C4-2B (cell line): ENCODE results near the gene ADAM10.

ENCODE experiments used
- H3K27ac ChIP-seq: fragments of 450-650 bp; 2 replicates; pipeline ENCODE4 v1.5.1; 2017
- ZFX ChIP-seq: fragments of 450-650 bp; IDR thresholded peaks from 2 replicates; pipeline ENCODE4 v1.6.1; 2017
- TF ChIP-seq, protein P1 (sequence below): fragments of 450-650 bp; conservative IDR thresholded peaks from 2 replicates; pipeline ENCODE4 v1.5.1; 2017; ENCODE audit warnings: mild to moderate bottlenecking

Gene ADAM10

DNA sequence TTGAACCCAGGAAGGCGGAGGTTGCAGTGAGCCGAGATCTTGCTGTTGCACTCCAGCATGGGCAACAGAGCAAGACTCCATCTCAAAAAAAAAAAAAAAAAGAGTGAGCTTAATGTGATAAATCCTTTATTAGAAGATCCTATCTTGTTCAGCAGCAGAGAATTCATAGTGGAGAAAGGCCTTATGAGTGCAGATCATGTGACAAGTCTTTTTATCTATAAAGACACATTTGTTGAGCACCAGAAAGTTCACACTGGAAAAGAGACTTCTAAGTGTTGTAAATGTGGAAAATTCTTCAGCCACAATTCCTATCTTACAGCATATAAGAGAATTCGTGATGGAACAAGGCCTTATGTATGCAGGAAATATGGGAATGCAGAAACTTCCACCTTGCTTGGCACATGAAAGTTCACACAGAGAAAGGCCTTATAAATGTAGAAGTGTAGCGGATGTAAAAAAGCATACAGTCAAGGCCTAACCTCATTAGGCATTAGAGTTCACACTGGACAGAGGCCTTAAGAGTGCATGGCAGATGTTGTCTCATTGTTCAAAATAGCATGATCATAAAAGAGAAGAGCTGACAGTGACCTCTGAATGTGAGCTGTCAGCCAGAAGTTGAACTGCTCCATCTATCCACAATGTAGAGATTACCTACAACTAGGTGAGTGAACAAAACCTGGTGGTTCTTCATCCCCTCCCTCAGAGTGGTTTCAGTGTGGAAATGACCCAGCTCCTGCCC is 16.7 kb downstream of the ADAM10 start:
- no peak overlapping the region for H3K27ac ChIP-seq
- no peak for TF ChIP-seq ZFX
- TF ChIP-seq, protein P1, sequence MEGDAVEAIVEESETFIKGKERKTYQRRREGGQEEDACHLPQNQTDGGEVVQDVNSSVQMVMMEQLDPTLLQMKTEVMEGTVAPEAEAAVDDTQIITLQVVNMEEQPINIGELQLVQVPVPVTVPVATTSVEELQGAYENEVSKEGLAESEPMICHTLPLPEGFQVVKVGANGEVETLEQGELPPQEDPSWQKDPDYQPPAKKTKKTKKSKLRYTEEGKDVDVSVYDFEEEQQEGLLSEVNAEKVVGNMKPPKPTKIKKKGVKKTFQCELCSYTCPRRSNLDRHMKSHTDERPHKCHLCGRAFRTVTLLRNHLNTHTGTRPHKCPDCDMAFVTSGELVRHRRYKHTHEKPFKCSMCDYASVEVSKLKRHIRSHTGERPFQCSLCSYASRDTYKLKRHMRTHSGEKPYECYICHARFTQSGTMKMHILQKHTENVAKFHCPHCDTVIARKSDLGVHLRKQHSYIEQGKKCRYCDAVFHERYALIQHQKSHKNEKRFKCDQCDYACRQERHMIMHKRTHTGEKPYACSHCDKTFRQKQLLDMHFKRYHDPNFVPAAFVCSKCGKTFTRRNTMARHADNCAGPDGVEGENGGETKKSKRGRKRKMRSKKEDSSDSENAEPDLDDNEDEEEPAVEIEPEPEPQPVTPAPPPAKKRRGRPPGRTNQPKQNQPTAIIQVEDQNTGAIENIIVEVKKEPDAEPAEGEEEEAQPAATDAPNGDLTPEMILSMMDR = no peak

DNA sequence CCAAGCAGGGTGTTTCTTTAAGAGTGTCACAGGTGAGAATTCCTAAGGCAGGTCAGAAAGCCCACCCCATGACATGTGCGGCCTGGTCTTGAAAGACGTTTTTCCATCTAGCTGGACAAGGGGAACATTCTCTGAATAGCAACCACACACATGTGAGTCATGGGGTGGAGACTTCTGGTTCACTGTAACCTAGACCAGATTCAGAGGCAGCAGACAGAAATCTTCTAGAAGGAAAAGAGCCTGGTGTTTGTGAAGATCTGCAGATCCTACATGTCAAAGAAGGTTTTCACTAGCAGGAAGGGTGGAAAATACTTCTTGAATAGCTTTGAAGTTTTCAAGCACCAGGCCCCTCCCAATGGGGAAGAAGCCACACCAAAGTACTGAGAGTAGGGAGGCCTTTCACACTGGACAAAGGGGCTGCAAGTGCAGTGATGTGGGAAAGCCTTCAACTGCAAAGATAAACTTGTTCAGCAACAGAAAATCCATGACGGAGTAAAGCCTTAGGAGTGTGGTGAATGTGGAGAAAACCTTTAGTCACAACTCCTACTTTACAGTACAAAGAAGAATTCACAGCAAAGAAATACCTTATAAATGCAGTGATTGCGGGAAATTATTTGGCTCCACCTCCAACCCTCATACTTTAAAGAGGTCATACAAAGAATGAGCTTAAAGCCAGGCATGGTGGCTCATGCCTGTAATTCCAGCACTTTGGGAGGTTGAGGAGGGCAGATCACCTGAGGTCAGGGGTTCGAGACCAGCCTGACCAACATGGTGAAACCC is 17.6 kb downstream of the ADAM10 start:
- H3K27ac ChIP-seq = no peak overlapping the region

DNA sequence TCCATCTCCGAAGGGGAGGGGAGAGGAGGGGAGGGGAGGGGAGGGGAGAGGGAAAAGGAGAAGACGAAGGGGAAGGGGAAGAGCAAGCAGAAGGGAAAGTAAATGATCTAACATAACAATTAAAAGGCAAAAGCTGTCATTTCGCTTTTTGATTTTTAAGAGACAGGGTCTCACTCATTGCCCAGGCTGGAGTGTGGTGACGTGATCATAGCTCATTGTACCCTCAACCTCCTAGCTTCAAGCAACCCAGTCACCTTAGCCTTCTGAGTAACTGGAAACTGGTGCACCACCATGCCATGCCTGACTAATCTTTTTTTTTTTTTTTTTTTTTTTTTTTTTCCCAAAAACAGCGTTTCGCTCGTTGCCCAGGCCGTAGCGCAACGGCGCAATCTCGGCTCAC is 22.6 kb downstream of the ADAM10 start:
- no peak overlapping the region for H3K27ac ChIP-seq
- TF ChIP-seq, protein P1 = no peak
- TF ChIP-seq ZFX = no peak

More for the DNA sequence above, 17.6 kb downstream of the ADAM10 start:
- no peak for TF ChIP-seq ZFX
- TF ChIP-seq, protein P1 = no peak

GRCh38 chr15:58724466-58724865 is 25.0 kb downstream of the ADAM10 start:
- H3K27ac ChIP-seq = no peak overlapping the region
- TF ChIP-seq, protein P1 = no peak
- no peak for TF ChIP-seq ZFX

GRCh38 chr15:58717357-58717756 is 32.1 kb downstream of the ADAM10 start:
- no peak overlapping the region for H3K27ac ChIP-seq
- TF ChIP-seq ZFX = no peak
- TF ChIP-seq, protein P1 = no peak

GRCh38 chr15:58716027-58716426 is 33.5 kb downstream of the ADAM10 start:
- no peak overlapping the region for H3K27ac ChIP-seq
- TF ChIP-seq ZFX = no peak
- TF ChIP-seq, protein P1 = no peak

GRCh38 chr15:58715266-58715917 is 34.1 kb downstream of the ADAM10 start:
- TF ChIP-seq, protein P1 = no peak
- TF ChIP-seq ZFX = no peak
- no peak overlapping the region for H3K27ac ChIP-seq
